Mesendoderm (in vitro differentiated cells): Measurements from ENCODE around the gene CPA4.

Source experiments
- DNase-seq: peaks from one replicate; pipeline ENCODE4 v3.0.0; 2013
- H2AK5ac ChIP-seq: 2 replicates; pipeline ENCODE4 v1.6.1; 2013; ENCODE audit warnings: low read length, inconsistent platforms
- H2BK120ac ChIP-seq: 2 replicates; pipeline ENCODE4 v1.6.1; 2013; ENCODE audit warnings: low read depth, mild to moderate bottlenecking, low read length, moderate library complexity, mixed read lengths
- H2BK15ac ChIP-seq: replicated peaks from 2 replicates; pipeline ENCODE4 v1.6.1; 2013; ENCODE audit warnings: low read depth, mild to moderate bottlenecking, moderate library complexity
- H2BK5ac ChIP-seq: 2 replicates; pipeline ENCODE4 v1.6.1; 2013; ENCODE audit warnings: low read length, inconsistent platforms
- H3K18ac ChIP-seq: 2 replicates; pipeline ENCODE4 v1.6.1; 2013; ENCODE audit warnings: mild to moderate bottlenecking, low read length, mixed read lengths
- H3K23ac ChIP-seq: one replicate; pipeline ENCODE4 v1.6.1; 2013; ENCODE audit warnings: low read length
- H3K27ac ChIP-seq: 2 replicates; pipeline ENCODE4 v1.5.1; 2013; ENCODE audit warnings: low read depth, mild to moderate bottlenecking, inconsistent platforms, low read length, moderate library complexity
- H3K27me3 ChIP-seq: 2 replicates; pipeline ENCODE4 v1.6.1; 2013; ENCODE audit warnings: low read length, control low read depth, mild to moderate bottlenecking, inconsistent platforms; ENCODE audit not compliant: insufficient read depth, poor library complexity
- H3K36me3 ChIP-seq: 2 replicates; pipeline ENCODE4 v1.6.1; 2013; ENCODE audit warnings: low read length, inconsistent platforms; ENCODE audit not compliant: control insufficient read depth, insufficient read depth
- H3K4ac ChIP-seq: one replicate; pipeline ENCODE4 v1.6.1; 2013; ENCODE audit warnings: low read depth, mild to moderate bottlenecking, low read length, moderate library complexity
- H3K4me1 ChIP-seq: 2 replicates; pipeline ENCODE4 v1.6.1; 2013; ENCODE audit warnings: low read depth, low read length, inconsistent platforms; ENCODE audit not compliant: control insufficient read depth
- H3K4me2 ChIP-seq: 2 replicates; pipeline ENCODE4 v1.6.1; 2013; ENCODE audit warnings: low read length
- H3K4me3 ChIP-seq: 2 replicates; pipeline ENCODE4 v1.5.1; 2013; ENCODE audit warnings: mild to moderate bottlenecking, low read length
- H3K56ac ChIP-seq: one replicate; pipeline ENCODE4 v1.6.1; 2013; ENCODE audit warnings: low read length
- H3K79me1 ChIP-seq: 2 replicates; pipeline ENCODE4 v1.6.1; 2013; ENCODE audit warnings: low read length, inconsistent platforms
- H3K79me2 ChIP-seq: 2 replicates; pipeline ENCODE4 v1.6.1; 2013; ENCODE audit warnings: mild to moderate bottlenecking, low read length; ENCODE audit not compliant: control insufficient read depth, insufficient read depth
- H3K9ac ChIP-seq: 2 replicates; pipeline ENCODE4 v1.6.1; 2013; ENCODE audit warnings: low read length, inconsistent platforms
- H4K5ac ChIP-seq: one replicate; pipeline ENCODE4 v1.6.1; 2013; ENCODE audit warnings: low read length
- H4K8ac ChIP-seq: one replicate; pipeline ENCODE4 v1.6.1; 2013; ENCODE audit warnings: low read depth, mild to moderate bottlenecking, control low read depth, low read length, moderate library complexity
- WGBS: extraction: QIAGEN DNeasy Blood & Tissue Kit; methylation state at CpG from one replicate; pipeline ENCODE4 v1.1.7; 2013; ENCODE audit warnings: low lambda C conversion rate, missing lambda C conversion rate; ENCODE audit not compliant: insufficient coverage; ENCODE audit errors: extremely low coverage; 5-methylcytosine and 5-hydroxymethylcytosine counted together

Gene CPA4

DNA sequence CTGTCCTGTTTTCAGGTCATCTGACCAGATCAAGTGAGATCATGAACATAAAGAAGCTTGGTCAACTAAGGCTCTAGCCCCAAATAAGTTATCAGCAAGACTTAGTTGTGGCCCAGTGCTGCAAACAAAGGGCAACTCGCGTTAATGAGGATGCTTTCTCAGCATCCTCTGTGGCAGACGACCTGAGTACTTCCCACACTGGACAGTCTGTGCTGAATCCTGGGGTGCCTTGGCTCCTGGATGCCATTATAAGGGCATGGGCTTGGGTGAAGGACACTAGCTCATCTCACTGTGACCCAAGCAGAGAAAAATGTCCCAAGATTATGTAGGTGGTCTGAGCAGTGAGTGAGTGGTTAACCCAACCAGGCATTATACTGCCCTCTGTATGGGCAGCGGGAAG, 65.5 kb downstream of the CPA4 start:
- no peak overlapping the region for H3K18ac ChIP-seq
- H3K23ac ChIP-seq, result no peak overlapping the region
- no peak overlapping the region for H3K9ac ChIP-seq
- no CpG with 5 or more reads among the region's 4 CpGs for WGBS
- H2BK120ac ChIP-seq, result no peak overlapping the region
- DNase-seq, result no peak
- H4K5ac ChIP-seq, result no peak overlapping the region
- no peaks in the 10 kb centered on the region for H3K79me1 ChIP-seq
- no peaks in the 10 kb centered on the region for H3K79me2 ChIP-seq
- H2AK5ac ChIP-seq, result no peak overlapping the region
- no peak overlapping the region for H3K4me2 ChIP-seq
- H3K4ac ChIP-seq, result no peak overlapping the region
- H4K8ac ChIP-seq, result no peak overlapping the region
- H3K4me3 ChIP-seq, result no peak overlapping the region
- no peak overlapping the region for H3K27ac ChIP-seq
- H3K4me1 ChIP-seq, result peaks cover 6% of the 10 kb centered on the region
- H3K56ac ChIP-seq, result no peak overlapping the region
- H3K36me3 ChIP-seq, result no peaks in the 10 kb centered on the region
- no peaks in the 10 kb centered on the region for H3K27me3 ChIP-seq
- no peak overlapping the region for H2BK15ac ChIP-seq
- no peak overlapping the region for H2BK5ac ChIP-seq

- no peaks in the 10 kb centered on the region for H3K27me3 ChIP-seq
- no peak overlapping the region for H3K4me3 ChIP-seq
- no peak overlapping the region for H3K4me2 ChIP-seq
- H3K4ac ChIP-seq, result no peak overlapping the region
- H4K5ac ChIP-seq, result no peak overlapping the region
- H3K23ac ChIP-seq, result no peak overlapping the region
- no peaks in the 10 kb centered on the region for H3K36me3 ChIP-seq
- no CpG with 5 or more reads among the region's 5 CpGs for WGBS
- H3K4me1 ChIP-seq, result peaks cover 6% of the 10 kb centered on the region
- no peak overlapping the region for H3K18ac ChIP-seq
- no peak overlapping the region for H3K56ac ChIP-seq
- H3K9ac ChIP-seq, result no peak overlapping the region
- no peak overlapping the region for H3K27ac ChIP-seq
- no peak overlapping the region for H2BK120ac ChIP-seq
- H3K79me1 ChIP-seq, result no peaks in the 10 kb centered on the region
- DNase-seq, result no peak
- no peak overlapping the region for H2AK5ac ChIP-seq
- H2BK5ac ChIP-seq, result no peak overlapping the region
- H2BK15ac ChIP-seq, result no peak overlapping the region
- no peaks in the 10 kb centered on the region for H3K79me2 ChIP-seq
- H4K8ac ChIP-seq, result no peak overlapping the region
These were observed 66.4 kb downstream of the CPA4 start for GRCh38 chr7:130359276-130359857.

- no peak for DNase-seq
- no peak overlapping the region for H2AK5ac ChIP-seq
- H3K27me3 ChIP-seq, result no peaks in the 10 kb centered on the region
- H4K5ac ChIP-seq, result no peak overlapping the region
- H2BK120ac ChIP-seq, result no peak overlapping the region
- H3K4me2 ChIP-seq, result no peak overlapping the region
- H3K36me3 ChIP-seq, result no peaks in the 10 kb centered on the region
- no peak overlapping the region for H4K8ac ChIP-seq
- no peak overlapping the region for H3K27ac ChIP-seq
- no peak overlapping the region for H3K18ac ChIP-seq
- no peak overlapping the region for H2BK5ac ChIP-seq
- no peak overlapping the region for H3K23ac ChIP-seq
- no peak overlapping the region for H2BK15ac ChIP-seq
- H3K79me2 ChIP-seq, result no peaks in the 10 kb centered on the region
- H3K56ac ChIP-seq, result no peak overlapping the region
- no peak overlapping the region for H3K4ac ChIP-seq
- H3K4me3 ChIP-seq, result no peak overlapping the region
- no CpG with 5 or more reads among the region's 3 CpGs for WGBS
- no peaks in the 10 kb centered on the region for H3K79me1 ChIP-seq
- peaks cover 6% of the 10 kb centered on the region for H3K4me1 ChIP-seq
- no peak overlapping the region for H3K9ac ChIP-seq
These were observed 67.6 kb downstream of the CPA4 start for GRCh38 chr7:130360518-130360917.

- H3K36me3 ChIP-seq, result no peaks in the 10 kb centered on the region
- no peak overlapping the region for H3K4me3 ChIP-seq
- DNase-seq, result no peak
- H4K8ac ChIP-seq, result no peak overlapping the region
- no CpG with 5 or more reads among the region's 7 CpGs for WGBS
- no peak overlapping the region for H3K4me2 ChIP-seq
- H3K27me3 ChIP-seq, result no peaks in the 10 kb centered on the region
- no peak overlapping the region for H2BK5ac ChIP-seq
- H2BK120ac ChIP-seq, result no peak overlapping the region
- H2AK5ac ChIP-seq, result no peak overlapping the region
- no peak overlapping the region for H4K5ac ChIP-seq
- H3K56ac ChIP-seq, result no peak overlapping the region
- H3K9ac ChIP-seq, result no peak overlapping the region
- no peak overlapping the region for H2BK15ac ChIP-seq
- H3K4ac ChIP-seq, result no peak overlapping the region
- no peaks in the 10 kb centered on the region for H3K79me2 ChIP-seq
- H3K4me1 ChIP-seq, result peaks cover under 1% of the 10 kb centered on the region
- H3K23ac ChIP-seq, result no peak overlapping the region
- H3K18ac ChIP-seq, result no peak overlapping the region
- H3K79me1 ChIP-seq, result no peaks in the 10 kb centered on the region
- H3K27ac ChIP-seq, result no peak overlapping the region
These were observed 68.7 kb downstream of the CPA4 start for GRCh38 chr7:130361681-130362080.

GRCh38 chr7:130362251-130362816, 69.4 kb downstream of the CPA4 start:
- no peak overlapping the region for H4K8ac ChIP-seq
- WGBS, result no CpG with 5 or more reads among the region's 10 CpGs
- no peak overlapping the region for H3K9ac ChIP-seq
- no peak overlapping the region for H3K27ac ChIP-seq
- no peak overlapping the region for H3K4ac ChIP-seq
- H3K4me3 ChIP-seq, result no peak overlapping the region
- no peaks in the 10 kb centered on the region for H3K79me2 ChIP-seq
- H3K23ac ChIP-seq, result no peak overlapping the region
- no peaks in the 10 kb centered on the region for H3K27me3 ChIP-seq
- no peak overlapping the region for H4K5ac ChIP-seq
- H2BK120ac ChIP-seq, result no peak overlapping the region
- no peak overlapping the region for H2BK5ac ChIP-seq
- no peak overlapping the region for H3K56ac ChIP-seq
- no peak overlapping the region for H3K18ac ChIP-seq
- DNase-seq, result no peak
- H3K36me3 ChIP-seq, result no peaks in the 10 kb centered on the region
- H2BK15ac ChIP-seq, result no peak overlapping the region
- H2AK5ac ChIP-seq, result no peak overlapping the region
- no peaks in the 10 kb centered on the region for H3K4me1 ChIP-seq
- no peaks in the 10 kb centered on the region for H3K79me1 ChIP-seq
- no peak overlapping the region for H3K4me2 ChIP-seq
